ENCODE measurements around the gene ZSCAN22. TPM values are rescaled to one million over a fixed set of nuclear protein-coding genes. Genes with fewer than 3 reads are reported as not detected.

Gene ZSCAN22
- total and polyA plus RNA-seq, 2 of the 13 experiments (the other 11 are each of a cell fraction or from before 2014, with no cell fraction given) = 2.5 to 3.5 TPM

GRCh38 chr19:58367698-58368454 lies 41.1 kb downstream of the ZSCAN22 start:
- Histone ChIP-seq H3K9ac (ENCODE audit: insufficient read depth, low read depth, low read length) (no peak overlapping the region), H2AFZ (ENCODE audit: low read length) (no peak overlapping the region), H3K4me1 (ENCODE audit: insufficient read depth, low read length) (peaks cover 9% of the 10 kb centered on the region), H3K9me3 (ENCODE audit: low read length) (no peaks in the 10 kb centered on the region), H3K4me3 (replicated peaks in 1 of 3; ENCODE audit: insufficient read depth in 1 of 3, low read depth in 2 of 3, low read length in 3 of 3) (no peak overlapping the region), H3K27ac (ENCODE audit: extremely low read length, insufficient read depth, low read length) (no peak overlapping the region), H3K4me2 (ENCODE audit: low read depth, low read length) (no peak overlapping the region), H3K36me3 (replicated peaks in 1 of 2; ENCODE audit: control insufficient read depth in 1 of 2, insufficient read depth in 2 of 2, low read length in 2 of 2) (no peaks in the 10 kb centered on the region), H3K27me3 (ENCODE audit: control insufficient read depth in 1 of 2, insufficient read depth in 2 of 2, low read length in 2 of 2) (no peaks in the 10 kb centered on the region), H3K79me2 (ENCODE audit: insufficient read depth, low read length) (no peaks in the 10 kb centered on the region), H4K20me1 (ENCODE audit: insufficient read depth, low read length) (no peaks in the 10 kb centered on the region)
- no peak for TF ChIP-seq ZNF30 (CRISPR knock-in tag; IDR thresholded peaks at IDR 0.05)
- no peak for TF ChIP-seq SP2 (CRISPR knock-in tag; IDR thresholded peaks at IDR 0.05)
- TF ChIP-seq TGIF2 (CRISPR knock-in tag; IDR thresholded peaks at IDR 0.05) = no peak
- no peak for TF ChIP-seq ZNF34 (CRISPR knock-in tag; IDR thresholded peaks at IDR 0.05; ENCODE audit: borderline replicate concordance)
- TF ChIP-seq FOSL1 (CRISPR knock-in tag; IDR thresholded peaks at IDR 0.05; ENCODE audit: borderline replicate concordance) = no peak
- no peak for TF ChIP-seq FOXP4 (CRISPR knock-in tag; IDR thresholded peaks at IDR 0.05)
- no peak for TF ChIP-seq PHB2 (IDR thresholded peaks at IDR 0.05; ENCODE audit: partially characterized antibody)
- no peak for TF ChIP-seq KMT2A (CRISPR knock-in tag; IDR thresholded peaks at IDR 0.05)
- TF ChIP-seq SRF (IDR thresholded peaks at IDR 0.05; ENCODE audit: low read depth, low read length) = no peak
- FAIRE-seq = no peak
- in situ Hi-C loops (cut with HindIII; ENCODE audit: extremely low pct_ligation_motif_present, low pct_unique_long_range_greater_than_20kb) = no loop called here
- POLR2A ChIA-PET = no interaction called here
- ATAC-seq = no peak
- BruUV-seq (replicated peaks) = no TSS peak
- CTCF ChIA-PET (ENCODE audit: low intra/inter-chr PET ratio, low total read pairs) = no interaction called here
- intact Hi-C loops (cut with micrococcal nuclease; ENCODE audit: unreplicated experiment) = no loop called here
- WGBS (ENCODE audit: low lambda C conversion rate) = 98% methylated on average over 50 of the region's 106 CpGs
- DNase-seq (ENCODE audit: low spot score) = no peak
